Measurements from ENCODE around the gene STRADA. TPM values are rescaled to one million over a fixed set of nuclear protein-coding genes. Genes with fewer than 3 reads are reported as not detected.

STRADA gene
- total and polyA plus RNA-seq, 9 donors = 21.8 to 46.2 (median 34.4) TPM

DNA sequence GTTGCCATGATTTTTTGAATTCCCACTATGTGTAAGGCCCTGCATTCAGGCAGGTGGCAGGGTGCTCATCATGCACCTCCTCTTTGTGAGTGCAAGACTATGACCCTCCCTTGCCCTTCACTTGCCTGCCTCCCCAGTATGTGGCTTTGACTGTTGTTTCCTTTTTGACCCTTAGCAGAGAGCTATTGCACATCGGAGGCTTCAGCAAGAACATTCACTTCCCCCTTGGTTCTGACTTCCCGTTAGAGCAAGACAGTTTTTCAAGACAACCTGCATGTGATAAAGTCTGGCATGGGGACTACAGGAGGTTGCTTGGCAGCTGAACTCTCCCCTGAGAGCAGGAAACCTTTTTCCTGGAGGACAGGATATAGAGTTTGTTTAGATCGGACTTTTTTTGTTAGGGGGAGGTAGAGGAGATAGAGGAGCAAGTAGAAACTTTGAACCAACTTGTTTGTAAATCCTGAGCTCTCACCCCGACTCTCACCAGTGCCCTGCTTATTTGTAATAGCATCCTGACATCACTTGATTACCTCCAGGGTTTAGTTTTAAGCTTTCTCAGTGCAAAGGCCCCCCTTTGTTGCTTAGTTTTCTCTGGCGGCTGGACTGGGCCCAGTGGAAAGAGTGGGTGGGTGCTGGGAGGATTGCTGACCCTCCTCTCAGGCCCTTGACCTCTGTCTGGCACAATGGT is 75.9 kb downstream of the STRADA start:
- TF ChIP-seq CTCF (IDR thresholded peaks at IDR 0.05) = no peak
- H3K27me3 ChIP-seq = no peaks in the 10 kb centered on the region
- WGBS, 3 donors = 48 to 60% (median 56%) methylated on average over 5 of the region's 5 CpGs
- intact Hi-C loops (cut with DNase I) = no loop called here
- no peaks in the 10 kb centered on the region for H3K9me3 ChIP-seq
- no peak overlapping the region for H3K27ac ChIP-seq
- no peaks in the 10 kb centered on the region for H3K36me3 ChIP-seq
- no peak overlapping the region for H3K4me3 ChIP-seq
- no peak for DNase-seq
- H3K4me1 ChIP-seq (ENCODE audit: insufficient read depth) = no peaks in the 10 kb centered on the region

DNA sequence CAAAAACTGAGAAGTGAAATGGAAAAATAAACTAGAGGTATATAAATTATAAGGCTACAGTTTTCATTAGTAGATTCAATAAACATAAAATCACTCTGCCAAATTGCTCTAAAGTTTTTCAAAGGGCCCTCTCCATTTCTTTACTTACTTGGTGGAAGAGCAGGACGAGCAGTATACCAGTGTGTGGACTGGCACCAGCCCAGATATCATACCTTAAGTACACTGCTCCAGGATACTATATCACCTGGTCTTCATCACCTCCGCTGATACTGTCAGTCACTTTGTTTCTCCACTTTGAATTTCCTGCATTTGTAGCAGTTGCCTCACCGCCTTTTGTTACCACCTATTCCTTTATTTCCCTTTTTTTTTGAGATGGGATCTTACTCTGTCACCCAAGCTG is 81.7 kb downstream of the STRADA start:
- WGBS, 3 donors = 92 to 96% (median 96%) methylated on average over 3 of the region's 3 CpGs

DNA sequence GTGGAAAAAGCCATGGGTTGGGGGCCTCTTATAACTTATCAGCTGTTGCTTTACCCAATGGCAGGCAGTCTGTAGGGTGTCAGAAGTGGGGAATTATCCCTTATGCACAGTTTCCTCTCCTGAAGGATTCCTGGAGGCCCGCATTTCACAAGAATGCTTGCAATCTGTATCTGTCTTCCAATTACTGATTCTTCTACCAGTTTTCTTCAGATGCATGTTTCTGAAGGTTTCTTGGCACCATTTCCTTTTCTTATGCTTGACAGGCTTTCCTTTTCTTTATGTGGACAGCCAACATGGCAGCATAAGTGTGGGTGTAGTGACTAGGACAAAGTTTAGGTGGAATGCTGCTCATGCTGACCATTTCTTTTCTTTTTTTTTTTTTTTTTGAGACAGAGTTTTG is 83.2 kb downstream of the STRADA start:
- intact Hi-C loops (cut with DNase I) = no loop called here

More for the DNA sequence above, 81.7 kb downstream of the STRADA start:
- Histone ChIP-seq H3K27ac (no peak overlapping the region), H3K4me3 (no peak overlapping the region), H3K27me3 (no peaks in the 10 kb centered on the region), H3K4me1 (ENCODE audit: insufficient read depth) (no peaks in the 10 kb centered on the region), H3K9me3 (no peaks in the 10 kb centered on the region), H3K36me3 (no peaks in the 10 kb centered on the region)
- no peak for DNase-seq
- intact Hi-C loops (cut with DNase I) = no loop called here
- no peak for TF ChIP-seq POLR2A (IDR thresholded peaks at IDR 0.05)
- no peak for TF ChIP-seq EP300 (IDR thresholded peaks at IDR 0.05)
- no peak for TF ChIP-seq CTCF (IDR thresholded peaks at IDR 0.05)

GRCh38 chr17:63657786-63658185 is 83.8 kb downstream of the STRADA start:
- 87 to 89% (median 87%) methylated on average over 3 of the region's 3 CpGs for WGBS, 3 donors
- H3K4me1 ChIP-seq (ENCODE audit: insufficient read depth) = peaks cover 2% of the 10 kb centered on the region
- H3K4me3 ChIP-seq = no peak overlapping the region
- no peaks in the 10 kb centered on the region for H3K27me3 ChIP-seq
- no peak for TF ChIP-seq EP300 (IDR thresholded peaks at IDR 0.05)
- TF ChIP-seq CTCF (IDR thresholded peaks at IDR 0.05) = no peak
- no peak for TF ChIP-seq POLR2A (IDR thresholded peaks at IDR 0.05)
- no peak for DNase-seq
- H3K27ac ChIP-seq = no peak overlapping the region
- intact Hi-C loops (cut with DNase I) = no loop called here
- H3K36me3 ChIP-seq = no peaks in the 10 kb centered on the region
- no peaks in the 10 kb centered on the region for H3K9me3 ChIP-seq

More for the DNA sequence above, 83.2 kb downstream of the STRADA start:
- no peak overlapping the region for H3K27ac ChIP-seq
- H3K4me1 ChIP-seq (ENCODE audit: insufficient read depth) = peaks cover 2% of the 10 kb centered on the region
- WGBS, 3 donors = 76 to 97% (median 86%) methylated on average over 1 of the region's 1 CpG
- H3K9me3 ChIP-seq = no peaks in the 10 kb centered on the region
- H3K4me3 ChIP-seq = no peak overlapping the region
- DNase-seq = no peak
- H3K27me3 ChIP-seq = no peaks in the 10 kb centered on the region
- H3K36me3 ChIP-seq = no peaks in the 10 kb centered on the region
- TF ChIP-seq EP300 (IDR thresholded peaks at IDR 0.05) (no peak), CTCF (IDR thresholded peaks at IDR 0.05) (no peak), POLR2A (IDR thresholded peaks at IDR 0.05) (no peak)
